HCT116 (cell line): Measurements from ENCODE around the gene ENTR1. TPM values are rescaled to one million over a fixed set of nuclear protein-coding genes. Genes with fewer than 3 reads are reported as not detected.

Experiments used
- ATAC-seq: fragments of 200-7000 bp; cut with Tn5 transposase; 2 replicates; pipeline ENCODE4 v1.9.1; 2020; ENCODE audit warnings: mild to moderate bottlenecking, moderate library complexity
- BruUV-seq: library from RNA; stranded (reverse); fragments of 400-500 nt; replicated peaks from 2 replicates; lab custom pipeline; 2021; lab: Mats Ljungman, UMichigan
- CTCF ChIA-PET: fragments of 300-600 bp; sonication (Branson Sonifier 250); formaldehyde crosslinking; loops from one replicate; lab custom pipeline; 2021; ENCODE audit warnings: antibody characterized with exemption; lab: Charles Lee
- POLR2A ChIA-PET: fragments of 300-600, 350-600 bp; sonication (Branson Sonifier 250); formaldehyde crosslinking; loops from one replicate; lab custom pipeline; 2021; ENCODE audit warnings: antibody characterized with exemption; lab: Charles Lee
- RAD21 ChIA-PET, 2 experiments: fragments of 300-600 bp; sonication (Branson Sonifier 250); formaldehyde crosslinking; loops; one replicate each; lab custom pipeline; 2023; ENCODE audit warnings: low total read pairs in 2 of 2; ENCODE audit not compliant: uncharacterized antibody in 2 of 2, unreplicated experiment in 2 of 2, low non-redundant PET in 1 of 2; lab: Charles Lee
- DNase-seq: peaks from one replicate; pipeline ENCODE4 v3.0.0-alpha.2; 2010; ENCODE audit warnings: low read depth, low spot score
- H2AFZ ChIP-seq: fragments of 200-600 bp; shearing (Covaris generic), sonication (generic); 2 replicates; pipeline ENCODE4 v1.6.1; 2017; ENCODE audit warnings: low read depth, mixed run types, mixed read lengths, antibody characterized with exemption, low read length; ENCODE audit not compliant: poor library complexity, severe bottlenecking
- H3K27ac ChIP-seq: 2 replicates; pipeline ENCODE4 v1.5.1; 2012; ENCODE audit warnings: low read depth, low read length
- H3K27me3 ChIP-seq: fragments of 200-600 bp; sonication (generic); 2 replicates; pipeline ENCODE4 v1.6.1; 2016; ENCODE audit warnings: mixed run types, low read length, mixed read lengths; ENCODE audit not compliant: insufficient read depth
- H3K36me3 ChIP-seq, 2 experiments: fragments of 200-500 bp in 1 of 2; fragments of 200-600 bp in 1 of 2; sonication (Bioruptor generic) in 1 of 2; sonication (generic) in 1 of 2; 2 replicates each; pipeline versions ENCODE4 v1.5.1 to v1.6.1; 2014 to 2016; ENCODE audit warnings: low read length in 2 of 2, inconsistent platforms in 1 of 2, mixed read lengths in 1 of 2, mixed run types in 1 of 2; ENCODE audit not compliant: insufficient read depth in 2 of 2, control insufficient read depth in 1 of 2
- H3K4me1 ChIP-seq, 2 experiments: fragments of 200-600 bp in 1 of 2; sonication (generic) in 1 of 2; 2 replicates each; pipeline versions ENCODE4 v1.5.1 to v1.6.1; 2012 to 2017; ENCODE audit warnings: low read length in 2 of 2, inconsistent platforms in 1 of 2, mild to moderate bottlenecking in 1 of 2, mixed read lengths in 1 of 2, mixed run types in 1 of 2, moderate library complexity in 1 of 2; ENCODE audit not compliant: insufficient read depth in 2 of 2, control insufficient read depth in 1 of 2
- H3K4me2 ChIP-seq: fragments of 200-600 bp; sonication (generic); 2 replicates; pipeline ENCODE4 v1.6.1; 2017; ENCODE audit warnings: mixed run types, low read length, mixed read lengths
- H3K4me3 ChIP-seq, 2 experiments: fragments of 200-600 bp in 1 of 2; sonication (generic) in 1 of 2; replicated peaks in 1 of 2; 2 replicates each; pipeline ENCODE4 v1.5.1; 2011 to 2016; ENCODE audit warnings: low read length in 2 of 2, control low read depth in 1 of 2, low read depth in 1 of 2, mild to moderate bottlenecking in 1 of 2, mixed read lengths in 1 of 2, mixed run types in 1 of 2
- H3K79me2 ChIP-seq: fragments of 200-600 bp; sonication (generic); 2 replicates; pipeline ENCODE4 v1.6.1; 2017; ENCODE audit warnings: mild to moderate bottlenecking, mixed run types, low read length, moderate library complexity, mixed read lengths; ENCODE audit not compliant: insufficient read depth
- H3K9ac ChIP-seq: fragments of 200-600 bp; sonication (generic); 2 replicates; pipeline ENCODE4 v1.6.1; 2016; ENCODE audit warnings: low read length, mixed read lengths
- H3K9me2 ChIP-seq: fragments of 200-600 bp; sonication (generic), shearing (Covaris generic); 2 replicates; pipeline ENCODE4 v1.6.1; 2017; ENCODE audit warnings: mixed run types, mild to moderate bottlenecking, moderate library complexity; ENCODE audit not compliant: insufficient read depth
- H3K9me3 ChIP-seq, 2 experiments: fragments of 200-500 bp in 1 of 2; fragments of 200-600 bp in 1 of 2; sonication (Bioruptor generic) in 1 of 2; sonication (generic) in 1 of 2; 2 replicates each; pipeline ENCODE4 v1.6.1; 2014 to 2017; ENCODE audit warnings: low read length in 2 of 2, mixed read lengths in 2 of 2, inconsistent platforms in 1 of 2, low read depth in 1 of 2, mild to moderate bottlenecking in 1 of 2, mixed run types in 1 of 2, moderate library complexity in 1 of 2; ENCODE audit not compliant: control insufficient read depth in 1 of 2, insufficient read depth in 1 of 2
- H4K20me1 ChIP-seq: fragments of 200-600 bp; sonication (generic), shearing (Covaris generic); 2 replicates; pipeline ENCODE4 v1.6.1; 2017; ENCODE audit warnings: mixed run types, mild to moderate bottlenecking, moderate library complexity; ENCODE audit not compliant: insufficient read depth
- CBX3 ChIP-seq: IDR thresholded peaks from 2 replicates; pipeline ENCODE4 v1.6.1; 2012; ENCODE audit warnings: low read depth
- CEBPB ChIP-seq: IDR thresholded peaks from 2 replicates; pipeline ENCODE4 v1.6.1; 2012; ENCODE audit warnings: low read depth
- EGR1 ChIP-seq: IDR thresholded peaks from 2 replicates; pipeline ENCODE4 v1.6.1; 2012; ENCODE audit warnings: low read depth
- ELF1 ChIP-seq: IDR thresholded peaks from 2 replicates; pipeline ENCODE4 v1.6.1; 2012; ENCODE audit warnings: low read depth, borderline replicate concordance
- EZH2 ChIP-seq: fragments of 200-600 bp; sonication (generic); IDR thresholded peaks from 2 replicates; pipeline ENCODE4 v1.6.1; 2017; ENCODE audit warnings: antibody characterized with exemption, mixed run types
- FOSL1 ChIP-seq: IDR thresholded peaks from 2 replicates; pipeline ENCODE4 v1.6.1; 2012; ENCODE audit warnings: low read depth
- POLR2A ChIP-seq: IDR thresholded peaks from 2 replicates; pipeline ENCODE4 v1.7.0; 2011; ENCODE audit warnings: borderline replicate concordance; ENCODE audit not compliant: insufficient read depth, insufficient read length; ENCODE audit errors: extremely low read depth
- POLR2AphosphoS5 ChIP-seq: IDR thresholded peaks from 2 replicates; pipeline ENCODE4 v1.6.1; 2011; ENCODE audit warnings: mild to moderate bottlenecking, low read depth, low read length, moderate library complexity
- RAD21 ChIP-seq: IDR thresholded peaks from 2 replicates; pipeline ENCODE4 v1.6.1; 2012; ENCODE audit warnings: low read depth, mild to moderate bottlenecking
- SP1 ChIP-seq: IDR thresholded peaks from 2 replicates; pipeline ENCODE4 v1.6.1; 2012; ENCODE audit warnings: low read depth
- SRF ChIP-seq: IDR thresholded peaks from 2 replicates; pipeline ENCODE4 v1.6.1; 2012; ENCODE audit warnings: low read depth
- YY1 ChIP-seq: IDR thresholded peaks from 2 replicates; pipeline ENCODE4 v1.6.1; 2011; ENCODE audit warnings: low read length, low read depth, moderate library complexity, mild to moderate bottlenecking; ENCODE audit not compliant: insufficient replicate concordance; ENCODE audit errors: extremely low read depth
- ZFX ChIP-seq: fragments of 450-650 bp; IDR thresholded peaks from 2 replicates; pipeline ENCODE4 v1.6.1; 2017
- ZNF274 ChIP-seq: fragments of 200-500 bp; sonication (Bioruptor generic); IDR thresholded peaks from 2 replicates; pipeline ENCODE4 v1.6.1; 2014; ENCODE audit warnings: mild to moderate bottlenecking, low read depth, low read length, inconsistent platforms
- intact Hi-C: fragments of 100-400 bp; cut with micrococcal nuclease; formaldehyde crosslinking; loops from 2 replicates; pipeline ENCODE4 v1.10.0; 2022
- total RNA-seq: library from RNA; stranded (reverse); gene quantifications from one replicate; pipeline ENCODE4 v1.2.1, GENCODE V29; 2021; ENCODE audit not compliant: unreplicated experiment
- TF ChIP-seq, protein P1 (sequence below): IDR thresholded peaks from 2 replicates; pipeline ENCODE4 v1.6.1; 2012
- TF ChIP-seq, protein P2 (sequence below): IDR thresholded peaks from 2 replicates; pipeline ENCODE4 v1.6.1; 2012
- TF ChIP-seq, protein P3 (sequence below): IDR thresholded peaks from 2 replicates; pipeline ENCODE4 v1.6.1; 2011; ENCODE audit warnings: mild to moderate bottlenecking, low read length, moderate library complexity; ENCODE audit not compliant: insufficient replicate concordance; ENCODE audit errors: extremely low read depth

Gene ENTR1
- total RNA-seq, 1 experiment from 2014 or later, result 119 TPM

DNA sequence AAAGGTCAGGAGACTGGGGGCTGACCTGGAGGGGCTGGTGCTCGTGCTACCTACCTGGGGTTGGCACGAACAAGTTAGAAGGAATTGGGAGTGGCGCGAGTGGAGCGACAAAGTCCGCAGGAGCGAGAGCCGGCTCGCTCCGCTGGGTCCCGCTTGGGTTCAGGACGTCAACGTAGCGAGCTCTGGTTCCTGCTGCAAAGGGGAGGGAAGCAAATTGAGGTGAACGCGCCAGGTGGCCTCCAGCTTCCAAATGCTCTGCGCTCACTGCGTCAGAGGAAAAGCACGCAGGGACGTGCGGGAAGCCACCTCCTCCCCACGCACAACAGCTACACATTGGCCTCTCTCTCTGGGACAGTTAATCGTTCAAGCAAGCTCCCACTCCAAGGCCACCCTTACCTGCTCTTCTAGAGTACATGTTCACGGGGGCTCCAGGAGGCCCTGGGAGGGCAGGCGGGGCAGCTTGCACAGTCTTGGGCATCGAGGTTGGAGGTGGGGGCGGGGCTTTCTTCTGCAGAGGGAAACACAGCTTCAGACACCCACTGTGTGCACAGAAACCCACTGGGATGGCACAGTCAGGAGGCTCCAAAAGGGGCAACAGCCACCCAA, 36.9 kb upstream of the ENTR1 start:
- DNase-seq (no peak), ATAC-seq (no peak)
- no peak overlapping the region for H3K9ac ChIP-seq
- intact Hi-C loops, result no loop called here
- CTCF ChIA-PET, result no interaction called here
- peaks cover 3% of the 10 kb centered on the region; the same call in 1 of the 2 replicates for H3K79me2 ChIP-seq
- H3K27me3 ChIP-seq, result no peaks in the 10 kb centered on the region
- H3K36me3 ChIP-seq, result peaks cover 43 to 64% of the 10 kb centered on the region in 2 experiments
- no peaks in the 10 kb centered on the region for H3K9me2 ChIP-seq
- no peaks in the 10 kb centered on the region for H3K4me1 ChIP-seq
- H3K4me3 ChIP-seq, result no peak overlapping the region
- RAD21 ChIA-PET, result no interaction called here
- no peak for TF ChIP-seq ZNF274
- TF ChIP-seq EGR1, result no peak
- TF ChIP-seq ZFX, result no peak
- TF ChIP-seq CBX3, result no peak
- TF ChIP-seq, protein P1, sequence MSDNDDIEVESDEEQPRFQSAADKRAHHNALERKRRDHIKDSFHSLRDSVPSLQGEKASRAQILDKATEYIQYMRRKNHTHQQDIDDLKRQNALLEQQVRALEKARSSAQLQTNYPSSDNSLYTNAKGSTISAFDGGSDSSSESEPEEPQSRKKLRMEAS, result no peak
- no peak for TF ChIP-seq EZH2
- no peak for TF ChIP-seq ELF1
- TF ChIP-seq RAD21, result no peak
- TF ChIP-seq POLR2AphosphoS5, result no peak
- no peak for TF ChIP-seq FOSL1
- TF ChIP-seq, protein P2, sequence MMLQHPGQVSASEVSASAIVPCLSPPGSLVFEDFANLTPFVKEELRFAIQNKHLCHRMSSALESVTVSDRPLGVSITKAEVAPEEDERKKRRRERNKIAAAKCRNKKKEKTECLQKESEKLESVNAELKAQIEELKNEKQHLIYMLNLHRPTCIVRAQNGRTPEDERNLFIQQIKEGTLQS, result no peak
- TF ChIP-seq SRF, result no peak
- TF ChIP-seq SP1, result no peak
- TF ChIP-seq, protein P3, sequence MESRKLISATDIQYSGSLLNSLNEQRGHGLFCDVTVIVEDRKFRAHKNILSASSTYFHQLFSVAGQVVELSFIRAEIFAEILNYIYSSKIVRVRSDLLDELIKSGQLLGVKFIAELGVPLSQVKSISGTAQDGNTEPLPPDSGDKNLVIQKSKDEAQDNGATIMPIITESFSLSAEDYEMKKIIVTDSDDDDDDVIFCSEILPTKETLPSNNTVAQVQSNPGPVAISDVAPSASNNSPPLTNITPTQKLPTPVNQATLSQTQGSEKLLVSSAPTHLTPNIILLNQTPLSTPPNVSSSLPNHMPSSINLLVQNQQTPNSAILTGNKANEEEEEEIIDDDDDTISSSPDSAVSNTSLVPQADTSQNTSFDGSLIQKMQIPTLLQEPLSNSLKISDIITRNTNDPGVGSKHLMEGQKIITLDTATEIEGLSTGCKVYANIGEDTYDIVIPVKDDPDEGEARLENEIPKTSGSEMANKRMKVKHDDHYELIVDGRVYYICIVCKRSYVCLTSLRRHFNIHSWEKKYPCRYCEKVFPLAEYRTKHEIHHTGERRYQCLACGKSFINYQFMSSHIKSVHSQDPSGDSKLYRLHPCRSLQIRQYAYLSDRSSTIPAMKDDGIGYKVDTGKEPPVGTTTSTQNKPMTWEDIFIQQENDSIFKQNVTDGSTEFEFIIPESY, result no peak
- TF ChIP-seq YY1, result no peak
- no peak for TF ChIP-seq POLR2A
- TF ChIP-seq CEBPB, result no peak
- BruUV-seq, result no TSS peak
- no peak overlapping the region for H2AFZ ChIP-seq
- H3K4me2 ChIP-seq, result no peak overlapping the region
- no peaks in the 10 kb centered on the region for H4K20me1 ChIP-seq
- H3K9me3 ChIP-seq, result no peaks in the 10 kb centered on the region
- POLR2A ChIA-PET, result no interaction called here
- H3K27ac ChIP-seq, result no peak overlapping the region
